ENCODE measurements around the gene IRAK3. TPM values are rescaled to one million over a fixed set of nuclear protein-coding genes. Genes with fewer than 3 reads are reported as not detected.

Gene IRAK3
- 100 to 1,000 TPM in 2 of 7 donors, 10 to 100 TPM in 5; 39.0 to 157 (median 79.6) TPM for total RNA-seq
- polyA plus RNA-seq: 1 to 10 TPM; 4.4 to 9.4 (median 5.7) TPM
- long read RNA-seq, donor 1, full-length matches to known transcripts: 3 of 3 reads
- long read RNA-seq, donor 1, partial matches to known transcripts: 0 of 3 reads
- long read RNA-seq, donor 1, other reads (novel, unspliced or antisense): 0 of 3 reads
- long read RNA-seq, donor 2, full-length matches to known transcripts: 1 of 1 reads
- long read RNA-seq, donor 2, partial matches to known transcripts: 0 of 1 reads
- long read RNA-seq, donor 2, other reads (novel, unspliced or antisense): 0 of 1 reads

GRCh38 chr12:66188584-66189485, at the start of gene IRAK3:
Gene IRAK3, plus strand, starts transcription at chr12:66189214. Its CDS starts 86 bp downstream, at chr12:66189300.
- peak; percentile 96 for DNase-seq
- H3K4me3 ChIP-seq: peak within 1 kb of the TSS; percentile 32 to 71 (median 52)
- peak within 1 kb of the TSS; percentile 88 to 99 (median 94) for H3K27ac ChIP-seq
- TF ChIP-seq POLR2AphosphoS5 (IDR thresholded peaks at IDR 0.05) (peak; percentile 99), CTCF (IDR thresholded peaks at IDR 0.05 in 8 of 11, conservative IDR thresholded peaks at IDR 0.05 in 3 of 11) (peak in 1 of 11 experiments; percentile 34), POLR2A (IDR thresholded peaks at IDR 0.05) (peak; percentile 83 to 97 (median 95))
- H3K9me3 ChIP-seq: no peaks in the 10 kb centered on the region
- intact Hi-C loops (cut with DNase I; ENCODE audit: low total_unique reads): no loop called here
- H3K36me3 ChIP-seq: peaks cover 0 to under 1% (median 0%) of the 10 kb centered on the region in 6 donors
- peaks cover 0 to 28% (median 0%) of the 10 kb centered on the region in 7 donors for H3K27me3 ChIP-seq (replicated peaks in 1 of 7)
- peaks cover 5 to 69% (median 32%) of the 10 kb centered on the region in 6 donors for H3K4me1 ChIP-seq
- WGBS, 5 donors: 15 to 36% (median 17%) methylated on average over 40 to 82 of the region's 82 CpGs

GRCh38 chr12:66139328-66139727, 49.7 kb upstream of the IRAK3 start:
- DNase-seq: no peak
- H3K27ac ChIP-seq: no peak overlapping the region
- 96 to 100% (median 96%) methylated on average over 2 of the region's 2 CpGs for WGBS, 5 donors
- H3K4me1 ChIP-seq: peaks cover 0 to 10% (median 3%) of the 10 kb centered on the region in 6 donors
- peaks cover 6 to 84% (median 61%) of the 10 kb centered on the region in 6 donors for H3K36me3 ChIP-seq
- no peaks in the 10 kb centered on the region for H3K27me3 ChIP-seq (replicated peaks in 1 of 7)
- no peak for TF ChIP-seq POLR2A (IDR thresholded peaks at IDR 0.05)
- TF ChIP-seq CTCF (IDR thresholded peaks at IDR 0.05 in 8 of 11, conservative IDR thresholded peaks at IDR 0.05 in 3 of 11): no peak
- TF ChIP-seq POLR2AphosphoS5 (IDR thresholded peaks at IDR 0.05): no peak
- peaks cover 3 to 31% (median 26%) of the 10 kb centered on the region in 8 donors for H3K9me3 ChIP-seq
- H3K4me3 ChIP-seq: no peak overlapping the region
- intact Hi-C loops (cut with DNase I; ENCODE audit: low total_unique reads): no loop called here

GRCh38 chr12:66140731-66141130, 48.3 kb upstream of the IRAK3 start:
- H3K4me1 ChIP-seq: peaks cover 9 to 24% (median 16%) of the 10 kb centered on the region in 6 donors
- peaks cover 6 to 98% (median 65%) of the 10 kb centered on the region in 6 donors for H3K36me3 ChIP-seq
- no peak for TF ChIP-seq CTCF (IDR thresholded peaks at IDR 0.05 in 8 of 11, conservative IDR thresholded peaks at IDR 0.05 in 3 of 11)
- TF ChIP-seq POLR2AphosphoS5 (IDR thresholded peaks at IDR 0.05): no peak
- no peak for TF ChIP-seq POLR2A (IDR thresholded peaks at IDR 0.05)
- peaks cover 3 to 31% (median 26%) of the 10 kb centered on the region in 8 donors for H3K9me3 ChIP-seq
- intact Hi-C loops (cut with DNase I; ENCODE audit: low total_unique reads): no loop called here
- no peak overlapping the region for H3K4me3 ChIP-seq
- no peak overlapping the region for H3K27ac ChIP-seq
- no peak for DNase-seq
- no peaks in the 10 kb centered on the region for H3K27me3 ChIP-seq (replicated peaks in 1 of 7)
